SK-MEL-5 (cell line): Measurements from ENCODE around the gene ZNF544. TPM values are rescaled to one million over a fixed set of nuclear protein-coding genes. Genes with fewer than 3 reads are reported as not detected.
"Not testable (repeated sequence)": the region's sequence is repeated elsewhere in the genome, so short reads cannot be mapped to it uniquely, and the experiment has no call there.

Experiments used
- DNase-seq: peaks from one replicate; pipeline ENCODE4 v3.0.0-alpha.2; 2016; ENCODE audit warnings: low read depth, low spot score
- in situ Hi-C: cut with HindIII; loops from 2 replicates; pipeline ENCODE4 v1.10.0; 2016; ENCODE audit warnings: low sequenced_read_pairs, high pct_unique_total_duplicates, low pct_unique_long_range_greater_than_20kb
- total RNA-seq: library from RNA; depleted of rRNA; stranded (reverse); fragments of >200 nt; shearing (Covaris generic); gene quantifications from 2 replicates; pipeline ENCODE4 v1.2.3, GENCODE V29; 2014; rRNA removed

ZNF544 gene
- total RNA-seq, 1 experiment from 2014 or later, result 8.3 TPM

GRCh38 chr19:58279925-58280316, 51.2 kb downstream of the ZNF544 start:
- no peak for DNase-seq
- in situ Hi-C loops, result no loop called here

DNA sequence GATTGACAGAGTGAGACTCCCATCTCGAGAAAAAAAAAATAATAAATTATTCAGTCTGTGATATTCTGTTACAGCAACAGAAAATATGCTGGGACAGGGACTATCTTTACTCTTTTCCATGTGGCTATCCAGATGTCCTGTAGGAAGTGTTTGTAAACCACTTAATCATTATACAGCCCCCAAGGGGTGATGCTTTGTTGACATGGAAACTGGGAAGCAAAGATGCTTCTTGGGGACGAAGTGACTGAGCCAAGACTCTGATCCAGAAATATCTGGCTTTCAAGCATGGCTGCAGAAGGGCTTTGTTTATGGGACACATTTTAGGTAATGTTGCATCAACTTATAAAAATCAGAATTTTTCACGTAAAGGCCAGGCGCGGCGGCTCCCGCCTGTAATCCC, 55.5 kb downstream of the ZNF544 start:
- no peak for DNase-seq
- in situ Hi-C loops, result no loop called here

DNA sequence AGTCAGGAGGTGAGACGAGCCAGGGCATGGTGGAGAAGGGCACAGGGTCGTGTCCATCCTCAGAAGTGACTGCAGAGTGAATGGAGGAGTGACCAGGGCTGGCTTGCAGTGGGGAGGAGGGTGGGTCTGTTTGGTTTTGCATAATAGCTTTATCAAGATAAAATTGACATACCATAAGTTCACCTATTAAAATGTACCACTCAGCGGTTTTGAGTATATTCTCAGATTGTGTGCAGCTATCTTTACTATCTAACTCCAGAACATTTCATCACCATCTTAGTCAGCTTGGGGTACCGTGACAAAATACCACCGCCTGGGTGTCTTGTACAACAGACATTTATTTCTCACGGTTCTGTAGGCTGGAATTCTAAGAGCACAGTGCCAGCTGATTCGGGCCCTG, 63.2 kb downstream of the ZNF544 start:
- DNase-seq, result no peak
- in situ Hi-C loops, result no loop called here

GRCh38 chr19:58294743-58295374, 66.1 kb downstream of the ZNF544 start:
- in situ Hi-C loops, result no loop called here
- no peak for DNase-seq

- DNase-seq, result no peak
- in situ Hi-C loops, result no loop called here
Observed at GRCh38 chr19:58296104-58296503, 67.4 kb downstream of the ZNF544 start.

DNA sequence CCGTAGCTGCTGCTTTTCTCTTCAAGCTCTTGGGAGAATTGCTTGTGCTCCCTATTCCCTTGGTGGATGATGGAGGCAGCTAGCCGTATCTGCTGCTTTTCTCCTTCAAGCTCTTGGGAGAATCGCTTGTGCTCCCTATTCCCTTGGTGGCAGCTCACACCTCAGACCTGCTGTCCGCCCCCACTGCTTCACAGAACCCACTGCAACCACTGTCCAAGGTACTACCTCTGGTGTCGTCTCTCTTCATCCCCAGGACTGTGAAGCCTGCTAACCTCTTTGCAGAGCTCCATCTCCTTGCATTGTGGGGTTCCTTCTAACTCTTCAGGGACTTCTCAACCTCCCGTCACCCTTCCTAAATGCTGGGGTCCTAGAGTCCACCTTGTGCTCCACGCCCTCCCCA, 71.9 kb downstream of the ZNF544 start:
- in situ Hi-C loops, result no loop called here

DNA sequence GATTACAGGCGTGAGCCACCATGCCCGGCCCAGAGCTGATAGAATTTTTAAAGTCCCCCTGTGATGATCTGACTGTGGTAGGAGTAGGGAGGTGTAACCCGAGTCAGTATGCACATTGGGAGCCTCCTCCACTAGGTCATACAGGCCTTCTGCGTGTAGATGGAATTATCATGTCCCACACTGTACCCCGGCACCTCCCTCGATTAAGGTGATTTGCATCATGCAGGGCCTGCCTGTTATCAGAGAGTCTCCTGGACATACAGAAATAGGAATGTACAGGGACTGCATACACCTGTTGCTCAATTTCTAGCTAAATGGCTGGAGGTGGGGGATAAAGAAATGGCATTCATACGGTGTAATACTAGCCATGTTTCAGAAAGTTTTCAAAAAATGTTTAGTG, 75.5 kb downstream of the ZNF544 start:
- in situ Hi-C loops, result no loop called here
- no peak for DNase-seq

More for the DNA sequence above, 71.9 kb downstream of the ZNF544 start:
- DNase-seq, result no peak

- no peak for DNase-seq
- in situ Hi-C loops, result no loop called here
Observed at GRCh38 chr19:58304748-58305064, 76.0 kb downstream of the ZNF544 start.

DNA sequence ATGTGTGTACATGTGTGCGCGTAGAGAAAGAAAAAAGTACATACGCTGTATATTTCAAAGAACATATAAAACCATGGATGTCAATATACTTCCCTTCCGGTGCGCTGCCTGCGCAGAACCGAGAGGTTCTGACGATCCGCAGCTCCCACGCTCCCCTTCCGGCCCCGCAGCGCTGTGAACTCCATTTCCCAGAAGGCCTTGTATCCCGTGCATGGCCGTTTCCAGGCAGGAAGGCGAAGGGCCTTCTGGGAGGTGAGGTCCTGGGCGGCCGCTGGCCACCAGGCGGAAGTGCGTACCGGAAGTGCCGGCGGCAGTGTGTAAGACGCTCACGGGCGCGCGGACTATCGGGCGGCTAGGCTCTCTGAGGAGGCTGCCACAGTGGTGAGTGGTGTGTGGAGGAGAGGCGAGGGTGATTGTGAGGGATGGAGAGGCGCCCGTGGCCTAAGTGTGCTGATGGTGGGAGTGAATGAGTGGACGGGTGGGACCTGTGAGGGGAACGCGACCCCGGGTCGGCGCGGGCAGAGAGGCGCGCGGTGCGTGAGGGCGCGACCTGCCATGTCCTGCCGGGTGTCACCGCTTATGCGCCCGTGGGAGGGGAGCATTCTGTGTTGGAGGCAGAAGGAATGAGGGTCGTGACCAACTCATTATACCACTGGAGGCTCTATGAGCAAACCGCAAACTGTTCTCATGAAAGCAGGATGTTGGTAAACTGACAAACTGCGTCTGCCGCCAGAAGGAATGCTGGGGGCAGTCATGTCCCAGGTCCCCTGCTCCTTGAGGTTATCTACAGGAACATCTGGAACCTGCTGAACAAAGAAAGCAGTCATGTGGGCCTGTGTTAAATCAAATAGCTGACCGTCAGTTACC, 76.6 kb downstream of the ZNF544 start, which contains the start of gene ERVK3-1:
TSS of gene ERVK3-1 (plus strand) at position 313 of the 867 bp plus-strand sequence. CDS start 6,792 bp downstream, outside the sequence.
- in situ Hi-C loops, result no loop called here
- peak; percentile 97 for DNase-seq

DNA sequence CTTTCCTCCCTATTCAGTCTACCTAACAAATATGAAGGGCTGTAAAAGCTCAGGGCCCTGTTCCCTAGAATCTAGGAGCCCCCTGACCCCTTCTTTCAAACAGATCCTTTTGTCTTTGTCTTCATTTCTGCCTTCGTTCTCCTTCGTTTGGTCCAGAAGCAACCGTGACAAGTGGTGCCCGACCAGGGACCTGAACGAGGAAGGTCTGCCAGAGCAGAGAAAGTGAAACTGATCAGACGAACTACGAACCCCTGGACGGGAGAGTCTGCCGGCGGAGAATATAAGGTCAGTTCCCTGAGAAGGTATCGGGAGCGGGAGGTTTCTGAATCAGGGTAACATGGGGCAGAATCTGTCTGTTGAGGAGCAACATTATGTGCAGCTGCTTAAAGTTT, 77.2 kb downstream of the ZNF544 start:
- no peak for DNase-seq
- in situ Hi-C loops, result no loop called here

DNA sequence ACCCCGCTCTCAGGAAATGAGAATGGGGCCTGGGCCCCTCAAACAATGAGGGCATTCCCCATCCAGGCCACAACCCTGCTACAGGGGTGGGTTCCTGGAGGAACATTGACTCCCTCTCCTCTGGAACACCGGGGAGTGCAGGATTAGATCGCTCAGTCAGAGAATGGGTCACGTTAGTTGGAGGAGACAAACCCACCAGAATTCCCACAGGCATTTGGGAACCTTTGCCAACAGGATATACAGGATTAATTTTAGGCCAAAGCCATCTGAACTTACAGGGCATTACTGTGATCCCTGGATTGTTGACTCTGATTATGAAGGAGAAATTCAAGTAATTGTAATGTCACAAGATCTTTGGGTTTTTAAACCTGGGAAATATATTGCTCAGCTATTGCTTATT, 79.0 kb downstream of the ZNF544 start:
- in situ Hi-C loops, result no loop called here
- DNase-seq, result no peak

DNA sequence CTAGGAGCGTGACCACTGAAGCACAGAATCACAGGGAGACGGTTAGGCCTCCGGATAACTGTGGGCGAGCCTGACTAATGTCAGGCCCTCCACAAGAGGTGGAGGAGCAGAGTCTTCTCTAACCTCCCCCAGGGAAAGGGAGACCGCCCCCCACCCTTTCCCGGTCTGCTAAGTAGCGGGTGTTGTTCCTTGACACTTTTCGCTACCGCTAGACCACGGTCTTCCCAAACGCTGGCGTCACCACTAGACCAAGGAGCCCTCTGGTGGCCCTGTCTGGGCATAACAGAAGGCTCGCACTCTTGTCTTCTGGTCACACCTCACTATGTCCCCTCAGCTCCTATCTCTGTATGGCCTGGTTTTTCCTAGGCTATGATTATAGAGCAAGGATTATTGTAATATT, 82.0 kb downstream of the ZNF544 start:
- DNase-seq, in situ Hi-C loops: not testable (repeated sequence)

DNA sequence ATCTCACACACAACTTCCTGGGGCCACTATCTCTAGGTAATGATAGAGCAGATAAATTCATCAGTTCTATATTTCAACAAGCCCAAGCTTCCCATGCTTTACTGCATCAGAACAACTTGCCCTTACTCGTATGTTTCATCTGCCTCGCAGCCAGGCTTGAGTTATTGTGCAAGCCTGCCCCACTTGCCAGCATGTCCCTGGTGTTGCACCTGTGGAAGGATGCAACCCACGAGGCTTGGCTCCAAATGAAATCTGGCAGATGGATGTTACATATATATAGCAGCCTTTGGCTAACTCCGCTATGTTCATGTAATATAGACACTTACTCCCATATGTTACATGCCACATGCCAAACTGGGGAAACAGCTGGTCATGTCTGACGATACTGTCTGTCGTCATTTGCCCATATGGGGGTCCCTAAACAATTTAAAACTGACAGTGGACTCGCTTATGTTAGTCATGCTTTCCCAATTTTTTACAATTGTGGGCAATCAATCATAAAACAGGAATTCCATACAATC, 82.7 kb downstream of the ZNF544 start:
- in situ Hi-C loops, result no loop called here

More for the DNA sequence above, 82.7 kb downstream of the ZNF544 start:
- DNase-seq, result no peak

Other genes with a start within 250 kb of the ZNF544 start
- 3.7 and 5.5 TPM in 2 replicates for gene ZNF606, start 226.1 kb upstream of the ZNF544 start, total RNA-seq
- not detected in 2 replicates for gene ZSCAN1, start 194.9 kb upstream of the ZNF544 start, total RNA-seq
- 0.21 and 0.42 TPM in 2 replicates for gene ZNF135, start 169.6 kb upstream of the ZNF544 start, total RNA-seq
- 2.8 and 3.6 TPM in 2 replicates for gene ZSCAN18, start 130.7 kb upstream of the ZNF544 start, total RNA-seq
- gene ZNF329, start 78.1 kb upstream of the ZNF544 start, total RNA-seq, result 9.3 and 10.7 TPM in 2 replicates
- 11.9 and 14.3 TPM in 2 replicates for gene ZNF274, start 45.9 kb upstream of the ZNF544 start, total RNA-seq
- 2.9 and 3.6 TPM in 2 replicates for gene ZNF8, start 50.0 kb downstream of the ZNF544 start, total RNA-seq
- 48.0 and 48.1 TPM in 2 replicates for gene ERVK3-1, start 76.5 kb downstream of the ZNF544 start, total RNA-seq
- 2.9 and 3.2 TPM in 2 replicates for gene ZSCAN22, start 98.1 kb downstream of the ZNF544 start, total RNA-seq
- 18.7 and 23.4 TPM in 2 replicates for gene A1BG, start 124.6 kb downstream of the ZNF544 start, total RNA-seq
- gene ZNF497, start 133.8 kb downstream of the ZNF544 start, total RNA-seq, result 0.40 and 1.3 TPM in 2 replicates
- 0.40 and 0.87 TPM in 2 replicates for gene ZNF837, start 152.1 kb downstream of the ZNF544 start, total RNA-seq
- gene RPS5, start 158.4 kb downstream of the ZNF544 start, total RNA-seq, result 1,789 and 1,795 TPM in 2 replicates
- not detected in 2 replicates for gene RNF225, start 166.7 kb downstream of the ZNF544 start, total RNA-seq
- gene ZNF584, start 179.7 kb downstream of the ZNF544 start, total RNA-seq, result 12.5 and 13.9 TPM in 2 replicates
- gene ZNF132, start 211.2 kb downstream of the ZNF544 start, total RNA-seq, result 0.16 and 0.35 TPM in 2 replicates
- gene ZNF324B, start 222.7 kb downstream of the ZNF544 start, total RNA-seq, result 6.8 TPM in 2 replicates
- 6.3 and 7.7 TPM in 2 replicates for gene ZNF324, start 238.2 kb downstream of the ZNF544 start, total RNA-seq
- gene ZNF446, start 247.4 kb downstream of the ZNF544 start, total RNA-seq, result 7.6 and 8.7 TPM in 2 replicates